ENCODE results near the gene DIP2A.

DNA sequence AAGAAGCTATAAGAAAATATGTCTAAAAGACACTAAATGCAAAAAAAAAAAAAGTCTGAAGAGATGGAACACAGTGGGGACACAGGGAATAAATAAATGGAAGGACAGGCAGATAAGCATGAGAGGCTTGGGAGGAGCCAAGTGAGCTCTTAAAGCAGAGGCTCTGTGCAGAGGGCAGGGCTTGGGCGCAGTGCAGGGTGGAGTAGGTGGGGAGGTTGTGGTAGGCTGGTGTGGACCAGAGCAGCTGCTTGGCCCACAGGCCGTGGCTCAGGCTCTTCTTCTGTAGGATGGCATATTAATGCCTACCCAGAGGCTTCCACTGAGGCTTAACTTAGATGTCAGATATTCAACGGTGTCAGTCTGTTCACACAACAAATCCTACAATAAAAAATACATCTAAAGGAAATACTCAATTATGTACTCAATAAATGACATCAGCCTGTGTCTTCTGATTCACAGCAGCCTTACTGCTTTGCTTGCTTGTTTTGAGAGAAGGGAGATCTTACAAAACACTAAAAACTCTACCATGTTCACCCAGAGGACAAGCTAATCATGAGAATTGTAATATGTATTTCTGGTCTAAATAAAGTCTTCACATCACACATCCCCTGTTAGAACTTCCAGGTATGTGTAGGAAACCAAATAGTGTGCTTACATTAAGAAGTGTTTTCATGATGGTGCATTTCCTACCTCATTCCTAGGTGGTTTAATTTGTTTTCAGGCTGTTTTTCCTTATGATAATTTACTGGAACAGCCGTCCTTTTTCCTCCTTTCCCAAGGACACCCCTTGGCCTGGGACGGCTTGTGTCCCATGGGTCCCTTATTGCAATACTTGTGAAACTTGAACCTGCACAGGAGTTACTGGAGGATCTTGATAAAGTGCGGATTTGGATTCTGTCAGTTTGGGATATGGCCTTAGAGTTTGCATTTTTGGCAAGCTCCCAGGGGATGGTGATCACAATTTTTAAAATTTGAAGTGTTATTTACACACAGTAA lies 24.9 kb downstream of the DIP2A start:
- TF ChIP-seq, protein P1, sequence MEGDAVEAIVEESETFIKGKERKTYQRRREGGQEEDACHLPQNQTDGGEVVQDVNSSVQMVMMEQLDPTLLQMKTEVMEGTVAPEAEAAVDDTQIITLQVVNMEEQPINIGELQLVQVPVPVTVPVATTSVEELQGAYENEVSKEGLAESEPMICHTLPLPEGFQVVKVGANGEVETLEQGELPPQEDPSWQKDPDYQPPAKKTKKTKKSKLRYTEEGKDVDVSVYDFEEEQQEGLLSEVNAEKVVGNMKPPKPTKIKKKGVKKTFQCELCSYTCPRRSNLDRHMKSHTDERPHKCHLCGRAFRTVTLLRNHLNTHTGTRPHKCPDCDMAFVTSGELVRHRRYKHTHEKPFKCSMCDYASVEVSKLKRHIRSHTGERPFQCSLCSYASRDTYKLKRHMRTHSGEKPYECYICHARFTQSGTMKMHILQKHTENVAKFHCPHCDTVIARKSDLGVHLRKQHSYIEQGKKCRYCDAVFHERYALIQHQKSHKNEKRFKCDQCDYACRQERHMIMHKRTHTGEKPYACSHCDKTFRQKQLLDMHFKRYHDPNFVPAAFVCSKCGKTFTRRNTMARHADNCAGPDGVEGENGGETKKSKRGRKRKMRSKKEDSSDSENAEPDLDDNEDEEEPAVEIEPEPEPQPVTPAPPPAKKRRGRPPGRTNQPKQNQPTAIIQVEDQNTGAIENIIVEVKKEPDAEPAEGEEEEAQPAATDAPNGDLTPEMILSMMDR (IDR thresholded peaks at IDR 0.05; ENCODE audit: low read depth, low read length, poor library complexity, severe bottlenecking), result no peak
- TF ChIP-seq EZH2phosphoT487 (IDR thresholded peaks at IDR 0.05; ENCODE audit: borderline replicate concordance, low read length), result no peak
